NCI-H2107 (cell line): ENCODE data around the gene OGDH.
A peak's percentile ranks its signal among the peaks of the same experiment; 100 is the strongest.
"Not testable (repeated sequence)": the region's sequence is repeated elsewhere in the genome, so short reads cannot be mapped to it uniquely, and the experiment has no call there.

Experiments
- DNase-seq: peaks from one replicate; lab custom pipeline; 2025; lab: John Stamatoyannopoulos, UW

Gene OGDH

DNA sequence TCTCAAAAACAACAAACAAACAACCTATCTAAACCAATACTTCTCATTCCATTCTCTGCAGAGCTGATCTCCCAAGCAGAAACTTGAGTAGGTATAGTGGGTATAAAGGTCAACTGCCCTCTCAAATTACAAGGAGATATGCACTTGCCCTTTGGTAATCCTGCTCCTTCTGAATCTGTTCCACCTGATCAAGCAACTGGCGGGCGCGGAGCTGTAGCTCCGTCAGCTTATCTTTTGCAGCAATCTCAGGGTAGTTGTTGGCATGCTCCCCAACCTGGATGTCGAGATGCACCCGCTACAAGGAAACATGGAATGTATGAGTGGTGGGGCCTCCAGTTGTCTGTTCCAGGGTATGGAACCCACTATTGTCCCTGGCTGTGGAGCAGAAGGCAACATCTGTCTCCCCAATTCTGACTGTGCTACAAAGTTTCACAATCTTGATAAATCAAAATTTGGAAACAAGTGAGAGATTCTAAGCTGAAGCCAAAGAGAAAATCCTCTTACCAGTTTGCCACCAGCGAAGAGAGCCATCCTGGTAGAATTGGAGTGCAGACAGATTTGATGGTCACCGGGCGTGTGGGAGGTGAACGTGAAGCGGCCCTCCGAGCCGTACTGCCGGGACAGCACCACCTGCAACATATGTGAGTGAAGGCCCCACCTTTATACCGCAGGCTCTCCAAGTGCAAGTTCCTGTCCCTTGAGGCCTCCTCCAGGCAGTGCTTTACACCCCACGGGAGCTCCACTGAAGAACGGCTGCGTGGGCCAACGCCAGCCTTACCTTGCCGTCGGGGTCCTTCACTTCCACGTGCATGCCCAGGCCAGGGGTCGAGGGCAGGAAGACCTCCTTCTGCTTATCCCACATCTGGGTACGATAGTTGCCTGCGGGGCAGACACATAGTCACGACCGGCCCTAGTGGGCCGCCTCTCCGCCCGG, 25.2 kb upstream of the OGDH start:
- DNase-seq, result no peak

DNA sequence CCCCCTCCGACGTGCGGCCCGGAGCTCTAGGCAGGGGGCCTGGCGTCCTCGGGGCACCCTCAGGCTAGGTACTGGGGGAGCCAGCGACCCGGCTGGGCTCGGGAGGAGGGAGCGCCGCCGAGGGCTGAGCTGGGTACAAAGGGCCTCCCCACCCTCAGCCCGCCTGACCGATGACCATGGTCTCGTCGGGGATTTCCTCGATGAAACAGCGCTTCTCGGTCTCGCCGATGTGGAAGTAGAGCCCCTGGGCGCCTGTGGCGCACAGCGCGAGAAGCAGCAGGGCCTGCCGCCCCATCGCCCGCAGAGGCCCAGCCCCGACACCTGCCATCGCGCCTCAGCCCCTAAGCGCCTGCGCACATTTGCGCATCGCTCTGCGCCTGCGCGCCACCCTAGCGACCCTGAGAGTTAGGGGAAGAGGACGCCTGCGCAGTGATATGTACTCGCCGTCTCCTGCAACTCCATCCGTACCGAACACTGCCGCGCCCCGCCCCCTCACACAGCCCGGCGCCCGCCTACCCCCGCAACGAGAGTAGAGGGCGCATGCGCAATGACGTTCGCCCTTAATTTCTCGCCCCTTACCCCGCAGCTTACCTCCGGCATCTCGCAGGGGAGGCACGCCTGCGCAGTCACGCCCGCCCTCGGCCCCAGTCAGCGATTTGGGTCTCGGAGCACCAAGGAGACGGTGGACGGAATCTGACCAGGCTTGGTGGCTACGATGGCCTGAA, 24.4 kb upstream of the OGDH start, which contains the start of gene TMED4:
Gene TMED4, minus strand, starts transcription at position 353 of the 725 bp plus-strand sequence. Its CDS starts 25 bp downstream, at position 328.
- peak; percentile 99 for DNase-seq

DNA sequence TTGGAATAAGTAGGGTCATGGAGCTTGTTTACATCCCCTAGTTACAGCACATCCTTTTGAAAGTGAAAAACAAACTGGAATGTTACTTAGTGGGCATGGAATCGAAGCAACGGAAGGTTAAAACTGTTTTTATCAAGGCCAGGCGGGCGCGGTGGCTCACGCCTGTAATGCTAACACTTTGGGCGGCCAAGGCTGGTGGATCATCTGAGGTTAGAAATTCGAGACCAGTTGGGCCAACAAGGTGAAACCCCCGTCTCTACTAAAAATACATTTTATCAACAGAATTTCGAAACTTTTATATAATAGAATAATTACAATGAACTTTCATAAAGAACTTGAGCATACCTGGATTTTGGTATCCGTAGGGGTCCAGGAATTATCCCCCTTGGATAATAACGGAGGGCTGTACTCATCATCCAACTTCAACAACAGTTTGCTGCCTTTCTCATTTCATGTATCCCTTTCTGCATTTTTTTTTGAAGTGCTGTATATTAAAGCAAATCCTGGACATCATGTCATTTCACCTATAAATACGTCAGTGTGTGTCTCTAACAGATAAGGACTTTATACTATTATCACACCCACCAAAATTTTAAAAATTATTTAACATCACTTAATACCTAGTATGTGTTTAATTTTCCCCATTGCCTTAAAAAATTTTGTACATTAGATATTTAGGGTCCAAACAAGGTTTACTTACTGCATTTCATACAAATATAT, 23.1 kb upstream of the OGDH start:
- no peak for DNase-seq

DNA sequence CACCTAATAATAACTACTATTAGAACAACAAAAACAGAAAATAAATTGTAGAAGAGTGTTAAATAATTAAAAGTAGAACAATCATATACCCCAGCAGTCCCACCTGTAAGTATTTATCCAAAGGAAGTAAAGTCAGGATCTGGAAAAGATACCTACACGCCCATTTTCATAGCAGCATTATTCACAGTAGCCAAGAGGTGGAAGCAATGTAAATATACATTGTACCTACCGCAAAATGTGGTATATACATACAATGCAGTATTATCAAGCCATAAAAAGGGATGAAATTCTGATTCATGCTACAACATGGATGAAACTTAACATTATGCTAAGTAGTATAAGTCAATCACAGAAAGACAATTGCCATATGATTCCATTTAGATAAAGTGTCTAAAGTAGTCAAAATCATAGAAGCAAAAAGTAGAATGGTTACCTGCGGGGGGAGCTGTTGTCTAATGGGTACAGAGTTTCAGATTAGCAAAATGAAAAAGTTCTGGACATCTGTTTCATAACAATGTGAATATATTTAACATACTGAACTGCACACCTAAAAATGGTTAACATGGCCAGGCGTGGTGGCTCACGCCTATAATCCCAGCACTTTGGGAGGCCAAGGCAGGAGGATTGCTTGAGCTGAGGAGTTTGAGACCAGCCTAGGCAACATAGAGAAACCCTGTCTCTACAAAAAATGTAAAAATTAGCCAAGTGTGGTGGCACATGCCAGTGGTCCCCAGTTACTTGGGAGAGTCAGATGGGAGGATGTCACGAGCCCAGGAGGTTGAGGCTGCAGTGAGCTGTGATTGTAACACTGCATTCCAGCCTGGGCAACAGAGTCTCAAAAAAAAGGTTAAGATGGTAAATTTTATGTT, 18.4 kb upstream of the OGDH start:
- peak; percentile 39 for DNase-seq

DNA sequence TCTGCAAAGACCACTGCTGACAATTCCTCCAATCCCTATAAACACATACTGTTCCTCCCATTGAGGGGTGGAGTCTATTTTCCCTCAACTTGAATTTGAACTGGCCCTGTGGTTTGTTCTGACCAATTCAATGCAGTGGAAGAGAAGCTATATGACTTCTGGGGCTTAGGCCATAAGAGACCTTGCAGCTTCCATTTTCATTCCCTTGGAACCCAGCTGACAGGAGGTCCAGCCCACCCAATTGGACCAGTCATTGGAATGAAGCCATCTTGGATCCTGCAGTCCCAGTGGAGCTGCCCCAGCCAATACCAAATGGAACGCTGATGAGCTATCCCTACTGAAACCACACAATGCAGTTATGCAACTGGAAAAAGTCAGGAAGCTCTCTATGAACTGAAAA, 15.5 kb upstream of the OGDH start:
- no peak for DNase-seq

- DNase-seq, result no peak
Measured at GRCh38 chr7:44595934-44596635, 10.3 kb upstream of the OGDH start.

DNA sequence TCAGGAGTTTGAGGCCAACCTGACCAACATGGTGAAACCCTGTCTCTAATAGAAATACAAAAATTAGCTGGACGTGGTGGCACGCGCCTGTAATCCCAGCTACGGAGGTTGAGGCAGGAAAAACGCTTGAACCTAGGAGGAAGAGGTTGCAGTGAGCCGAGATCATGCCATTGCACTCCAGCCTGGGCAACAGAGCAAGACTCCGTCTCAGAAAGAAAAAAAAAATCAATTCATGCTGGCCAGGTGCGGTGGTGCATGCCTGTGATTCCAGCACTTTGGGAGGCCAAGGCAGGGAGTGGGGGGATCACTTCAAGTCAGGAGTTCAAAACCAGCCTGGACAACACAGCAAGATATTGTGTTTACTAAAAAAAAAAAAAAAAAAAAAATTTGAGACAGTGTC, 9.2 kb upstream of the OGDH start:
- not testable (repeated sequence) for DNase-seq

- DNase-seq, result no peak
Measured at GRCh38 chr7:44599222-44599621, 7.2 kb upstream of the OGDH start.

DNA sequence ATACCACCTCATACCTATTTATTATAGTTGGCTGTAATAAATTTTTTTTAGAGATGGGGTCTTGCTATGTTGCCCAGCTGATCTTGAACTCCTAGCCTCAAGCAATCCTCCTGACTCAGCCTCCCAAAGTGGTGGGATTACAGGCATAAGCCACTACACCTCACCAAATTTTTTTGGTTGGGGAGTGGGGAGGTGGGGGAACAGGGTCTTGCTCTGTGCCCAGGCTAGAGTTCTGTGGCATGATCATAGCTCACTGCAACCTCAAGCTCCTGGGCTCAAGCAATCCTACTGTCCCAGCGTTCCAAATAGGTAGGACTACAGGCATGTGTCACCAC, 3.9 kb upstream of the OGDH start:
- no peak for DNase-seq

GRCh38 chr7:44603193-44603592, 3.2 kb upstream of the OGDH start:
- no peak for DNase-seq

DNA sequence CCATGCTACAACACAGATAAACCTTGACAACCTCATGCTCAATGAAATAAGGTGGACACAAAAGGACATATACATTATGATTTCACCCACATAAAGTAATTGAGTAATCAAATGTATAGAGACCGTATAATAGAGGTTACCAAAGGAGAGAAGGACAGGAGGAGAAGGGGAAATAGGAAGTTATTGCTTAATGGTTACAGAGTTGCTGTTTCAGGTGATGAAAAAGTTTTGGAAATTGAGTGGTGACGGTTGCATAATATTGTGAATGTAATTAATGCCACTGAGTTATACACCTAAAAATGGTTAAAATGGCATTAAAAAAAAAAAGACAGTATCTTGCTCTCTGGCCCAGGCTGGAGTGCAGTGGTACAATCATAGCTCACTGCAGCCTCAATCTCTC, 1.5 kb upstream of the OGDH start:
- DNase-seq, result no peak

DNA sequence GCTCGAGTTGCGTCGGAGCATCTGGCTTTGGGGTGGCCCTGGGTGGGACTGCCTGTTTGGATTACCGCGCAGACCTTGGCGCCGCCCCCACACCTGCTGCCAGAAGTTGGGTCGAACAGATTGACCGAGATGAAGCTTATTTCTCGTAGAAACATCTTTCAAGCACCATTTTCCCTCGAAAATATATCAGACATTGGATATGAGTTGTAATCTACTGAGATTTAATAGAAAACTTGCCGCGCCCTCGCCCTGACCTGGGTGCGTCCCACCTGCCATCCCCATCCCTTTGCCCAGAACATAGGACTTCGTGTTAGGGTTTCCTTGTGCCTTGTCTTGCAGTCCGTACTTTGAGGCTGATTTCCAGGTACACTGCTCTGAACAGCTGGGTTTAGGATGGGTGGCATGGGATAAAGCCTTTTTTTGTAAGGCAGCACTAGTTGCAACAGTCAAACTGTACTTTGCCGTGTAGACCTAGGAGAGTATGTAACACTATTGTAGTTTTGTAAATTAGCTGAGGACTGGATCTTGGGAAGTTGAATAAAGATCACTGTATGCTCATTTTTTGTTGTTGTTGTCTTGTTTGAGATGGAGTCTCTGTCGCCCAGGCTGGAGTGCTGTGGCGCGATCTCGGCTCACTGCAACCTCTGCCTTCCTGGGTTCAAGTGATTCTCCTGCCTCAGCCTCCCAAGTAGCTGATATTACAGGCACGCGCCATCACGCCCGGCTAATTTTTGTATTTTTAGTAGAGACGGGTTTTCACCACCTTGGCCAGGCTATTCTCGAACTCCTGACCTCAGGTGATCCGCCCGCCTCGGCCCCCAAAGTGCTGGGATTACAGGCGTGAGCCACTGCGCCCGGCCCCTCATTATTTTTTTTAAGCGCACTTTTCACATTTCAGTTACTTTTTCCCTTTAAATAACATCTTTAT, 978 bp downstream of the OGDH start:
- no peak for DNase-seq

- no peak for DNase-seq
Measured at GRCh38 chr7:44608916-44609648, 2.7 kb downstream of the OGDH start.

DNA sequence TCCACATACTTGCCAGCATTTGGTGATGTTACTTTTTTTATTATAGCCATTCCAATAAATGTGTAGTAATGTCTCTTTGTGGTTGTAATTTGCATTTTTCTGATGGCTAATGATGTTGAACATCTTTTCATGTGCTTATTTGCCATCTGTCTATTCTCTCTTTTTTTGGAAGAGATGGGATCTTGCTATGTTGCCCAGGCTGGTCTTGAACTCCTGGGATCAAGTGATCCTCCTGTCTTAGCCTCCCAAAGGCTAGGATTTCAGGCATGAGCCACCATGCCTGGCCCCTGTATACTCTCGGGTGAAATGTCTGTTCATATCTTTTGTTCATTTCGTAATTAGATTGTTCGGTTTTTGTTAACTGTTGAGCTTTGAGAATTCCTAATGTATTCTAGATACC, 3.4 kb downstream of the OGDH start:
- no peak for DNase-seq

- DNase-seq, result no peak
Measured at GRCh38 chr7:44615149-44615611, 8.8 kb downstream of the OGDH start.

DNA sequence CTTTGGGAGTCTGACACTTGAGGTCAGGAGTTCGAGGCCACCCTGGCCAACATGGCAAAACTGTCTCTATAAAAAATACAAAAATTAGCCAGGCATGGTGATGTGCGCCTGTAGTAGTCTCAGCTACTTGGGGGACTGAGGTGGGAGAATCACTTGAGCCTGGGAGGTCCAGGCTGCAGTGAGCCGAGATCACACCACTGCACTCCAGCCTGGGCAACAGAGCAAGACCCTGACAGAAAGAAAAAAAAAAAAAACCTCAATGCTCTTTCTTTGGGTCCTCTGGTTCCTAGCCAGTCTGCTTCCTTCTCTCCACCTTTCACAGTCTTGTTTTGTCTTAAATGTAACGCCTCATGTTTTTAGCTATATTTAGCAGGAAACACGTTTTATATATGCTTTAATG, 9.4 kb downstream of the OGDH start:
- DNase-seq, result no peak

- DNase-seq, result no peak
Measured at GRCh38 chr7:44616545-44616944, 10.1 kb downstream of the OGDH start.

DNA sequence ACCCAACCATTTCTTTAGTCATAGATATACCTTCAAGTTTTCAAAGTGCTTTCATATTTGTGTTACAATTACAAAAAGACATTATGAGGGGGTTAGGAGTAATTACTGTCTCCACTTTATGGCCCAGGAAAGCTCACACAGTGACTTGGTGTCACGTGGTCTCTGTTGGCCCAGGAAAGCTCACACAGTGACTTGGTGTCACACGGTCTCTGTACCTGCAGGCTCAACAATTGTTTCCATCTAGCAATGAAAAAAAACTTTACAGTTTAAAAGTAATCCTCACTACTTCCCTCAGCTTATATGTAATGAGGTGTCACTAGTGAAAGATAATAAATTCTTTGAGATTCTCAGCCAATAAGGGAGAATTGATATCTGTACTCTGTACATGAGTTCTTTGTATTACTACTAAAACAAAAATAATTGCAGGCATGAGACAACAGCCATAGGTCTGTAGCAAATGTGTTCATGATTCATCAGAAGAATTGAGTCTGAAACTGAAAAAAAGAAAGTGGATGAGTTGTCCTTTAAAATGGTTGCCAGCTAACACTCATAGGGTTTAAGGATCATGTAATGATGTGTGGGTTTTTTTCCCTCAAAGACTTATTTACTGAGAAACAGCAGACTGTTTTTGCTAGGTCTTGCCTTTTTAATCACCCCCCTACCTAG, 10.9 kb downstream of the OGDH start:
- DNase-seq, result no peak

DNA sequence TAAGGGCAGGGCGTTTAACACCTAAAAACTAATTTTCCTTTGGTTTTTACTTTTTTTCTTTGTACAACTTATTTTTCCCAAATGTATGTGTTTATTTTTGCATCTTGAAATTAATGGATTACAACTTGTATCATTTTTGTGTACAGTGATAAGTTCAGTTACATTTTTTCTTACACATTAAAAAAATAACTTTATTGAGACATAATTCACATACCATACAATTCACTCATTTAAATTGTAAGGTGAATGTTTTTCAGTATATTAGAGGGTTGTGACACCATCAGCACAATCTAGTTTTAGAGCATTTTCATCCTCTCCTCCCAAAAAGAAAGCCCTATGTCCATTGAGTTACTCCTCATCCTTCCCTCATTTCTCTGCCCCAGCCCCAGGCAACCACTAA, 11.6 kb downstream of the OGDH start:
- DNase-seq, result no peak
